ENCODE data around the gene CAMSAP1. TPM values are rescaled to one million over a fixed set of nuclear protein-coding genes. Genes with fewer than 3 reads are reported as not detected.
A peak's percentile ranks its signal among the peaks of the same experiment; 100 is the strongest.

CAMSAP1 gene
- total and polyA plus RNA-seq, 5 experiments from 2014 or later: 0.61 to 32.0 (median 2.4) TPM

- H3K4me1 Mint-ChIP-seq: peaks cover 0 to 3% (median 0%) of the 10 kb centered on the region in 4 donors
- DNase-seq: no peak
- POLR2A ChIA-PET: no interaction called here
- peaks cover 0 to 19% (median 0%) of the 10 kb centered on the region in 9 donors for H3K9me3 Mint-ChIP-seq
- H3K36me3 Mint-ChIP-seq: peaks cover 0 to 6% (median 0%) of the 10 kb centered on the region in 3 donors
- H3K4me3 Mint-ChIP-seq: no peak overlapping the region
- H3K27ac Mint-ChIP-seq: no peak overlapping the region
- ATAC-seq: peak in 1 of 2 donors; percentile 63
- H3K27me3 Mint-ChIP-seq: peaks cover 0 to 6% (median 0%) of the 10 kb centered on the region in 5 donors
Measured at GRCh38 chr9:135770203-135770535, 137.2 kb downstream of the CAMSAP1 start.

- Mint-ChIP-seq H3K9me3 (peaks cover 0 to 24% (median 0%) of the 10 kb centered on the region in 9 donors), H3K27me3 (peaks cover 0 to 6% (median 0%) of the 10 kb centered on the region in 5 donors), H3K36me3 (peaks cover 0 to 6% (median 0%) of the 10 kb centered on the region in 3 donors), H3K4me1 (peaks cover 0 to 3% (median 0%) of the 10 kb centered on the region in 4 donors), H3K4me3 (no peak overlapping the region), H3K27ac (no peak overlapping the region)
- ATAC-seq: no peak
- POLR2A ChIA-PET: no interaction called here
- DNase-seq: no peak
Measured at GRCh38 chr9:135769489-135770202, 137.7 kb downstream of the CAMSAP1 start.

GRCh38 chr9:135768516-135769218, 138.7 kb downstream of the CAMSAP1 start:
- H3K36me3 Mint-ChIP-seq: peaks cover 0 to 6% (median 0%) of the 10 kb centered on the region in 3 donors
- H3K27me3 Mint-ChIP-seq: peaks cover 0 to 6% (median 0%) of the 10 kb centered on the region in 5 donors
- POLR2A ChIA-PET: no interaction called here
- no peak for DNase-seq
- H3K4me1 Mint-ChIP-seq: peaks cover 0 to 3% (median 0%) of the 10 kb centered on the region in 4 donors
- no peak overlapping the region for H3K27ac Mint-ChIP-seq
- ATAC-seq: no peak
- H3K4me3 Mint-ChIP-seq: no peak overlapping the region
- H3K9me3 Mint-ChIP-seq: peaks cover 0 to 26% (median 0%) of the 10 kb centered on the region in 9 donors

- no peak for ATAC-seq
- Mint-ChIP-seq H3K4me1 (peaks cover 0 to 3% (median 0%) of the 10 kb centered on the region in 4 donors), H3K4me3 (no peak overlapping the region), H3K9me3 (peaks cover 0 to 26% (median 0%) of the 10 kb centered on the region in 9 donors), H3K27me3 (peaks cover 0 to 6% (median 0%) of the 10 kb centered on the region in 5 donors), H3K27ac (no peak overlapping the region), H3K36me3 (peaks cover 0 to 6% (median 0%) of the 10 kb centered on the region in 3 donors)
- POLR2A ChIA-PET: no interaction called here
- no peak for DNase-seq
Measured at GRCh38 chr9:135766707-135767106, 140.6 kb downstream of the CAMSAP1 start.

GRCh38 chr9:135766251-135766650, 141.1 kb downstream of the CAMSAP1 start:
- peaks cover 0 to 26% (median 0%) of the 10 kb centered on the region in 9 donors for H3K9me3 Mint-ChIP-seq
- DNase-seq (no peak), ATAC-seq (no peak)
- peaks cover 0 to 6% (median 0%) of the 10 kb centered on the region in 3 donors for H3K36me3 Mint-ChIP-seq
- H3K4me1 Mint-ChIP-seq: peaks cover 0 to 3% (median 0%) of the 10 kb centered on the region in 4 donors
- no peak overlapping the region for H3K27ac Mint-ChIP-seq
- H3K27me3 Mint-ChIP-seq: peaks cover 0 to 9% (median 0%) of the 10 kb centered on the region in 5 donors
- POLR2A ChIA-PET: no interaction called here
- no peak overlapping the region for H3K4me3 Mint-ChIP-seq

GRCh38 chr9:135765416-135765815, 141.9 kb downstream of the CAMSAP1 start:
- Mint-ChIP-seq H3K4me1 (peaks cover 0 to 3% (median 0%) of the 10 kb centered on the region in 4 donors), H3K36me3 (peaks cover 0 to 6% (median 0%) of the 10 kb centered on the region in 3 donors), H3K9me3 (peaks cover 0 to 26% (median 0%) of the 10 kb centered on the region in 9 donors), H3K4me3 (no peak overlapping the region), H3K27me3 (peaks cover 0 to 9% (median 0%) of the 10 kb centered on the region in 5 donors), H3K27ac (no peak overlapping the region)
- no peak for DNase-seq
- no peak for ATAC-seq
- POLR2A ChIA-PET: no interaction called here

GRCh38 chr9:135764731-135765130, 142.6 kb downstream of the CAMSAP1 start:
- POLR2A ChIA-PET: no interaction called here
- Mint-ChIP-seq H3K9me3 (peaks cover 0 to 26% (median 0%) of the 10 kb centered on the region in 9 donors), H3K4me1 (peaks cover 0 to 3% (median 0%) of the 10 kb centered on the region in 4 donors), H3K4me3 (no peak overlapping the region), H3K27ac (no peak overlapping the region), H3K27me3 (peaks cover 0 to 9% (median 0%) of the 10 kb centered on the region in 5 donors), H3K36me3 (peaks cover 0 to 6% (median 0%) of the 10 kb centered on the region in 3 donors)
- DNase-seq (no peak), ATAC-seq (no peak)

GRCh38 chr9:135763716-135764446, 143.5 kb downstream of the CAMSAP1 start:
- DNase-seq (no peak), ATAC-seq (no peak)
- no peak overlapping the region for H3K27ac Mint-ChIP-seq
- H3K9me3 Mint-ChIP-seq: peaks cover 0 to 20% (median 0%) of the 10 kb centered on the region in 9 donors
- no peaks in the 10 kb centered on the region for H3K4me1 Mint-ChIP-seq
- POLR2A ChIA-PET: no interaction called here
- H3K4me3 Mint-ChIP-seq: no peak overlapping the region
- peaks cover 0 to 6% (median 0%) of the 10 kb centered on the region in 3 donors for H3K36me3 Mint-ChIP-seq
- peaks cover 0 to 5% (median 0%) of the 10 kb centered on the region in 5 donors for H3K27me3 Mint-ChIP-seq

GRCh38 chr9:135762921-135763320, 144.4 kb downstream of the CAMSAP1 start:
- no peak overlapping the region for H3K4me3 Mint-ChIP-seq

GRCh38 chr9:135761845-135762168, 145.5 kb downstream of the CAMSAP1 start:
- ATAC-seq: no peak
- POLR2A ChIA-PET: no interaction called here
- peaks cover 0 to 21% (median 0%) of the 10 kb centered on the region in 9 donors for H3K9me3 Mint-ChIP-seq
- no peak overlapping the region for H3K27ac Mint-ChIP-seq
- H3K4me3 Mint-ChIP-seq: no peak overlapping the region
- DNase-seq: no peak
- H3K4me1 Mint-ChIP-seq: no peaks in the 10 kb centered on the region
- H3K36me3 Mint-ChIP-seq: peaks cover 0 to 6% (median 0%) of the 10 kb centered on the region in 3 donors
- peaks cover 0 to 3% (median 0%) of the 10 kb centered on the region in 5 donors for H3K27me3 Mint-ChIP-seq

More at GRCh38 chr9:135762921-135763320, 144.4 kb downstream of the CAMSAP1 start:
- Mint-ChIP-seq H3K4me1 (no peaks in the 10 kb centered on the region), H3K36me3 (peaks cover 0 to 6% (median 0%) of the 10 kb centered on the region in 3 donors), H3K27me3 (peaks cover 0 to 3% (median 0%) of the 10 kb centered on the region in 5 donors), H3K9me3 (peaks cover 0 to 19% (median 0%) of the 10 kb centered on the region in 9 donors), H3K27ac (no peak overlapping the region)
- no peak for ATAC-seq
- POLR2A ChIA-PET: no interaction called here
- no peak for DNase-seq

GRCh38 chr9:135761150-135761844, 146.0 kb downstream of the CAMSAP1 start:
- ATAC-seq: no peak
- Mint-ChIP-seq H3K36me3 (peaks cover 0 to 4% (median 0%) of the 10 kb centered on the region in 3 donors), H3K9me3 (peaks cover 0 to 16% (median 0%) of the 10 kb centered on the region in 9 donors), H3K4me3 (no peak overlapping the region), H3K4me1 (no peaks in the 10 kb centered on the region), H3K27ac (no peak overlapping the region), H3K27me3 (peaks cover 0 to 3% (median 0%) of the 10 kb centered on the region in 5 donors)
- POLR2A ChIA-PET: no interaction called here
- DNase-seq: no peak

GRCh38 chr9:135760465-135760864, 146.9 kb downstream of the CAMSAP1 start:
- H3K27me3 Mint-ChIP-seq: peaks cover 0 to 3% (median 0%) of the 10 kb centered on the region in 5 donors
- POLR2A ChIA-PET: no interaction called here
- H3K27ac Mint-ChIP-seq: no peak overlapping the region
- H3K4me1 Mint-ChIP-seq: no peaks in the 10 kb centered on the region
- no peak overlapping the region for H3K4me3 Mint-ChIP-seq
- no peaks in the 10 kb centered on the region for H3K36me3 Mint-ChIP-seq
- peaks cover 0 to 10% (median 0%) of the 10 kb centered on the region in 9 donors for H3K9me3 Mint-ChIP-seq
- no peak for DNase-seq
- no peak for ATAC-seq

Measured in naive thymus-derived CD8-positive, alpha-beta T cell (primary cell).